ENCODE results near the gene HDAC4. TPM values are rescaled to one million over a fixed set of nuclear protein-coding genes. Genes with fewer than 3 reads are reported as not detected.

The HDAC4 gene
- total RNA-seq, 2 experiments from 2014 or later = 25.2 to 65.1 TPM

DNA sequence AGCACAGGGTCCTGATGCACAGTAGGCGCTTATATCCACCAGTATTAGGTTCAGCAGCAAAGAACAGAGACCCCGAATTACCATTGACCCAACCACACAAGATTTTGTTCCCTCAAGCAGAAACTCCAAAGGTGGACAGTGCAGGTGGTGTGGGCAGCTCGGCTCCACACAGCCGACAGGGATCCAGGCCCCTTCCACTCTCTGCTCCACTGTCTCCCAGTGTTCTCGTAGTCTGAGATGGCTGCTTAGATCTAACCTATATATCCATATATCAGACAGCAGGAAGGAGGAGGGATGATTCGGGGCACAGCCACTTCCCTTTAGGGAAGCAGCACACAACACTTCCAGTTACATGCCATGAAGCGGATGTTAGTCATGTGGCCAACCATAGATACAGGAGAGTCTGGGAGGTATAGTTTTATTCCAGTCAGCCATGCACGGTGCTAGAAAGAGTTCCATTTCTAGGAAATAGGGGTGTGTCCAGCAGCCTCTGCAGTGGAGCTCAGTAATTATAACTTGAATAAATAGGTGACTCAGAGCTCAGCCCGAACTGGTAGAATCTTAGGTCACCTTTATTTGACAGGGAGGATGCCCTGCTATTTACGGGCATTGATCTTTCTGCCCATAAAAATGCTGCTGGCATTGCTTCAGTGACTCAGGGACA, 394.1 kb downstream of the HDAC4 start:
- DNase-seq (no peak), ATAC-seq (no peak)
- H3K27me3 Mint-ChIP-seq = peaks cover 27% of the 10 kb centered on the region
- H3K4me3 Mint-ChIP-seq = no peak overlapping the region
- no peaks in the 10 kb centered on the region for H3K36me3 Mint-ChIP-seq
- H3K4me1 Mint-ChIP-seq = no peaks in the 10 kb centered on the region
- H3K9me3 Mint-ChIP-seq (ENCODE audit: low read depth) = no peaks in the 10 kb centered on the region
- no peak overlapping the region for H3K27ac Mint-ChIP-seq
- CTCF ChIA-PET = no interaction called here

GRCh38 chr2:239005586-239005985, 395.2 kb downstream of the HDAC4 start:
- Mint-ChIP-seq H3K27me3 (peaks cover 27% of the 10 kb centered on the region), H3K36me3 (no peaks in the 10 kb centered on the region)
- CTCF ChIA-PET = no interaction called here

GRCh38 chr2:239004274-239005015, 396.4 kb downstream of the HDAC4 start:
- CTCF ChIA-PET = no interaction called here
- ATAC-seq (no peak), DNase-seq (no peak)
- Mint-ChIP-seq H3K27me3 (peaks cover 24% of the 10 kb centered on the region), H3K27ac (no peak overlapping the region), H3K9me3 (ENCODE audit: low read depth) (no peaks in the 10 kb centered on the region), H3K4me3 (no peak overlapping the region), H3K36me3 (no peaks in the 10 kb centered on the region), H3K4me1 (no peaks in the 10 kb centered on the region)

More at GRCh38 chr2:239005586-239005985, 395.2 kb downstream of the HDAC4 start:
- no peak overlapping the region for H3K4me3 Mint-ChIP-seq
- H3K27ac Mint-ChIP-seq = no peak overlapping the region
- ATAC-seq (no peak), DNase-seq (no peak)
- H3K4me1 Mint-ChIP-seq = no peaks in the 10 kb centered on the region
- no peaks in the 10 kb centered on the region for H3K9me3 Mint-ChIP-seq (ENCODE audit: low read depth)

DNA sequence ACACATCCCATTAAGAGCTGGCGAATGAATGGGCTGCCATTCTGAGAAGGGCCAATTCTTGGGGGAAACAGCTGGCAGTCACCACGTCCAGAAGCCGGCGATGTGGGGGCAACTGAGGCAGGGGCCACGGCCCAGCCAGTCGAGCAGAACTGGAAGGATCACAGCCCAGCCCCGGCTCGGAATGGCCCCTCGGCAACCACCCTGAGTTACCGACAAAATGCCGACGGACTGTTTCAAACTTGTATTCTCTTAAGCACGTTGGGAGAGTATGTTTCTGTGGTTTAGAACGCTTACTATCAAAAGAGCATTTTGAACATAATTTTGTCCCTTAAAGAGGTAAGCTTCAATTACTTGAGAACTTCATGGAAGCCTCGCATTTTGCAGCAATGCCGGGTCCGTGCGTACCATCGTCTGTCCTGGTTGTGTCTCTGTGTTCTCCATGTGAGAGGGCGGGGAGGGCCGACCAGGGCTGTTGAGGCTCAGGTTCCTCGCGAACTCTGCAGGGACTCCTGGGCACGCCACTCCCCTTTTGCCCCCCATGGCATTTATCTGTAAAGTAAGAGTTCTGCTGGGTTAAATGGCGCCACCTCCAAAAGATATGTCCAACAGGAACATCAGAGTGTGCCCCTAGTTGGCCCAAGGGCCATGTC, 397.1 kb downstream of the HDAC4 start:
- Mint-ChIP-seq H3K4me1 (no peaks in the 10 kb centered on the region), H3K36me3 (no peaks in the 10 kb centered on the region), H3K27me3 (peaks cover 17% of the 10 kb centered on the region), H3K27ac (no peak overlapping the region), H3K9me3 (ENCODE audit: low read depth) (no peaks in the 10 kb centered on the region), H3K4me3 (no peak overlapping the region)
- ATAC-seq = no peak
- CTCF ChIA-PET = no interaction called here
- no peak for DNase-seq

GRCh38 chr2:239002954-239003623, 397.7 kb downstream of the HDAC4 start:
- Mint-ChIP-seq H3K4me3 (no peak overlapping the region), H3K36me3 (no peaks in the 10 kb centered on the region), H3K4me1 (no peaks in the 10 kb centered on the region), H3K27me3 (peaks cover 12% of the 10 kb centered on the region), H3K27ac (no peak overlapping the region), H3K9me3 (ENCODE audit: low read depth) (no peaks in the 10 kb centered on the region)
- CTCF ChIA-PET = no interaction called here
- DNase-seq = no peak
- ATAC-seq = no peak

DNA sequence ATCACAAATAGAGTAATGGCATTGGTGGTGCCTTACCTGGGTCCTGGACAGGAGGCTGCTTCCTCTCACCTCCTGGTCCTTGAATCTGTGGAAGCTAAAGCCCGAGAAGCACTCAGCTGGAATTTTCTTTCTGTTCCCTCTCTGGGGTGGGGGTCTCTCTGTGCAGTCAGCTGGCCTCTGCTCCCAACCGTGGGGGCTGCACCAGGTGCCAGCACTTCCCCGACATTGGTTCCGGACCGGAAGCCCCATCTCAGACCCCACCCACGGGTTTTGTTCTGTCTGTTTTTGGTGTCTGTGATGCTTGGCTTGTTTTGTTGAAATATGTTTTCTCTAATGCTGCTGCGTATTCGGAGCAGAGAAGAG, 398.2 kb downstream of the HDAC4 start:
- ATAC-seq = no peak
- CTCF ChIA-PET = no interaction called here
- Mint-ChIP-seq H3K4me1 (no peaks in the 10 kb centered on the region), H3K27ac (no peak overlapping the region), H3K4me3 (no peak overlapping the region), H3K9me3 (ENCODE audit: low read depth) (no peaks in the 10 kb centered on the region), H3K36me3 (no peaks in the 10 kb centered on the region), H3K27me3 (peaks cover 10% of the 10 kb centered on the region)
- no peak for DNase-seq

DNA sequence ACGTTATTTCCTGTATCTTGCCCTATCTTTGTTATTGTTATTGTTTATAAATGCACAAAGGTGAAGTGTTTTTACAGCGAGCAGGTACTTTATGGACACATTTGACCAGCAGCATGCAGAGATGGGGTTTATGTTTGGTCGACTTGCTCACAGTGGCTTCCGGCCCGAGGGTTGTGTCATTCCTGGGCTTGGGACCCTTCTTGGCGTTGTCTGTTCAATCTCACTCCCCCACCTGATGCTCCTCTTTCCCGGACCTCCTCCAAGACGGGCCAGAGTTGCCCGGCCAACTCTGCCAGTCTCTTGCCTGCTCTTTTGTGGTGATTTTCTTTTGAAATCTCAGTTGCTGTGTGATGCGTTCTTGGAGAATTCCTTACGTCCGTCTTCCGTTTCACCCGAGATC, 399.0 kb downstream of the HDAC4 start:
- Mint-ChIP-seq H3K27me3 (peaks cover 9% of the 10 kb centered on the region), H3K27ac (no peak overlapping the region), H3K4me1 (no peaks in the 10 kb centered on the region), H3K36me3 (no peaks in the 10 kb centered on the region), H3K4me3 (no peak overlapping the region), H3K9me3 (ENCODE audit: low read depth) (no peaks in the 10 kb centered on the region)
- CTCF ChIA-PET = no interaction called here
- DNase-seq (no peak), ATAC-seq (no peak)

GRCh38 chr2:239000500-239001073, 400.2 kb downstream of the HDAC4 start:
- CTCF ChIA-PET = no interaction called here
- H3K4me3 Mint-ChIP-seq = no peak overlapping the region
- DNase-seq = no peak
- no peaks in the 10 kb centered on the region for H3K9me3 Mint-ChIP-seq (ENCODE audit: low read depth)
- no peaks in the 10 kb centered on the region for H3K36me3 Mint-ChIP-seq
- no peaks in the 10 kb centered on the region for H3K4me1 Mint-ChIP-seq
- no peak for ATAC-seq
- H3K27me3 Mint-ChIP-seq = peaks cover 5% of the 10 kb centered on the region
- H3K27ac Mint-ChIP-seq = no peak overlapping the region

DNA sequence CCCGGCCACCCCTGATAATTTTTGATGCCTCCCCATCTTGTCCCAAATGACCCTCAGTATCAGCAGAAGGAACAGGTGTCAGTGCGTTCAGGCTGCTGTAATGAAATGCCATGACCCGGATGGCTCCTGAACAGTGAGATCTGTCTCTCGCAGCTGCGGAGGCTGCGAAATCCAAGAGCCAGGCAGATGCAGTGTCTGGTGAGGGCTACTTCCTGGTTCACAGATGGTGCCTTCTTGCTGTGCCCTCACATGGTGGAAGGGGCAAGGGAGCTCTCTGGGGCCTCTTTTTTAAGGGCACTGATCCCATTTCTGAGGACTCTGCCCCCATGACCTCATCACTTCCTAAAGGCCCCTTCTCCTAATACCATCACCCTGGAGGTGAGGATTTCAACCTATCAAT, 400.7 kb downstream of the HDAC4 start:
- Mint-ChIP-seq H3K36me3 (no peaks in the 10 kb centered on the region), H3K27ac (no peak overlapping the region), H3K9me3 (ENCODE audit: low read depth) (no peaks in the 10 kb centered on the region), H3K4me3 (no peak overlapping the region), H3K4me1 (no peaks in the 10 kb centered on the region), H3K27me3 (peaks cover 8% of the 10 kb centered on the region)
- CTCF ChIA-PET = no interaction called here
- ATAC-seq (no peak), DNase-seq (no peak)

DNA sequence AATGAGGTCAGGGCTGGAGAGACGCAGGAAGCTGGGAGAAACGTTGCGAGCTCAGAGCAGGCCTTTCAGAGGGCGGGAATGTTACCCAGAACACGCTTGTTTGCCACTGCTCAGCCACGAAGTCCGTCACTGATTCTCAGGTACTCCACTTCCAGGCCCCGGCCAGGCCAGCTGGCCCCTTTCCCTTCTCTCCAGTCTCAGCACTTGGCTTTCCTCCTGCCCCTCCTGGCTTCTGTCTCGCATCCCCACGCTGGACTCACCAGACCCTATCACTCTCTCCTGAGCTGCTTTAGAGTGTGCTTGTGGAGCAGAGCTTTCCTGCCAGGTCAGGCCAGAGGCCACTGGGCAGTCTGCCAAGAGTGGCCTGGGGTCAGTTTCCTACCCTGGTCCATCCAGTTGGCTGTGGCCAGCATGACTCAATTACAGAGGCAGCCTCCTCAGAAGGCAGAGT, 401.5 kb downstream of the HDAC4 start:
- CTCF ChIA-PET = no interaction called here
- no peak overlapping the region for H3K4me3 Mint-ChIP-seq
- H3K27me3 Mint-ChIP-seq = peaks cover 8% of the 10 kb centered on the region
- no peaks in the 10 kb centered on the region for H3K9me3 Mint-ChIP-seq (ENCODE audit: low read depth)
- DNase-seq (no peak), ATAC-seq (no peak)
- H3K36me3 Mint-ChIP-seq = no peaks in the 10 kb centered on the region
- no peaks in the 10 kb centered on the region for H3K4me1 Mint-ChIP-seq
- H3K27ac Mint-ChIP-seq = no peak overlapping the region

DNA sequence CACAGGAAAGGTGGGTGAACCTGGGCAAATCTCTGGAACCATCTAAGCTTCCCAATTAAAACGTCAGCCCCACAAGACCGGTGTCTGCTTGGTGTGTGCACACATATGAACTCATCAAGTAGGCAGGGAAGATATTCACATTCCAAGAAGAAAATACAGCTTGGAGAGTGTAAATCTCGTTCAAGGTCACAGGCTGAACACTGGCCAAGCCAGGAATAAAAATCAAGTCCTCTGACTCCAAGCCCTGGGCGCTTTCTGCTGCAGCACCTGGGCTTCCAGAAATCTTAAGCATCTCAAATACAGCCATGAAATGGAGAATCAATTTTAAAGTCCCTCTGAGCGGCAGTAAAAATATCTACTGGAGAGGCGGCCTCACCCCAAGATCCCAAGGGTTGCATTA, 402.0 kb downstream of the HDAC4 start:
- CTCF ChIA-PET = no interaction called here
- Mint-ChIP-seq H3K36me3 (no peaks in the 10 kb centered on the region), H3K9me3 (ENCODE audit: low read depth) (peaks cover 3% of the 10 kb centered on the region), H3K4me1 (no peaks in the 10 kb centered on the region), H3K27me3 (peaks cover 13% of the 10 kb centered on the region), H3K4me3 (no peak overlapping the region), H3K27ac (no peak overlapping the region)
- DNase-seq (no peak), ATAC-seq (no peak)

Measured in activated CD8-positive, alpha-beta memory T cell treated with anti-CD3 and anti-CD28 coated beads, Interleukin-2, amount 10 ng/mL, durations not matched to agents 7 days and 5 days (primary cell).